Raji (cell line): ENCODE data around the gene YIF1A.

Experiments used
- POLR2A ChIP-seq: IDR thresholded peaks from 2 replicates; pipeline ENCODE4 v1.6.1; 2011; ENCODE audit warnings: low read depth, low read length, control low read depth; ENCODE audit not compliant: insufficient read depth

The YIF1A gene

GRCh38 chr11:66237867-66238266 lies 51.1 kb downstream of the YIF1A start:
- TF ChIP-seq POLR2A: no peak

- no peak for TF ChIP-seq POLR2A
These were observed 53.8 kb downstream of the YIF1A start for GRCh38 chr11:66235141-66235540.
